GM21360 (cell line): Measurements from ENCODE around the gene PLPP7.
"Not testable (repeated sequence)": the region's sequence is repeated elsewhere in the genome, so short reads cannot be mapped to it uniquely, and the experiment has no call there.

ENCODE experiments used
- ATAC-seq: cut with Tn5 transposase; IDR thresholded peaks from one replicate; pipeline ENCODE4 v1.9.1; 2021; ENCODE audit warnings: mild to moderate bottlenecking, moderate library complexity; ENCODE audit not compliant: unreplicated experiment

PLPP7 gene

GRCh38 chr9:131324736-131325679 is 35.5 kb downstream of the PLPP7 start:
- no peak for ATAC-seq

GRCh38 chr9:131329241-131329641 is 39.7 kb downstream of the PLPP7 start:
- ATAC-seq = no peak

GRCh38 chr9:131330814-131331600 is 41.5 kb downstream of the PLPP7 start:
- ATAC-seq = no peak

GRCh38 chr9:131331996-131332395 is 42.5 kb downstream of the PLPP7 start:
- ATAC-seq = not testable (repeated sequence)

GRCh38 chr9:131333771-131334628 is 44.5 kb downstream of the PLPP7 start:
- no peak for ATAC-seq

GRCh38 chr9:131334629-131335367 is 45.3 kb downstream of the PLPP7 start:
- no peak for ATAC-seq

- ATAC-seq = no peak
Measured at GRCh38 chr9:131335368-131335755, 45.8 kb downstream of the PLPP7 start.

GRCh38 chr9:131337131-131337848 is 47.8 kb downstream of the PLPP7 start:
- ATAC-seq = no peak

GRCh38 chr9:131339212-131339611 is 49.7 kb downstream of the PLPP7 start:
- ATAC-seq = not testable (repeated sequence)

GRCh38 chr9:131344931-131345535 is 55.5 kb downstream of the PLPP7 start:
- not testable (repeated sequence) for ATAC-seq

- no peak for ATAC-seq
Measured at GRCh38 chr9:131346559-131346958, 57.0 kb downstream of the PLPP7 start.

- no peak for ATAC-seq
Measured at GRCh38 chr9:131347376-131348020, 58.0 kb downstream of the PLPP7 start.

GRCh38 chr9:131348631-131349521 is 59.4 kb downstream of the PLPP7 start:
- ATAC-seq = no peak

- no peak for ATAC-seq
Measured at GRCh38 chr9:131349522-131349880, 60.0 kb downstream of the PLPP7 start.

GRCh38 chr9:131349881-131350563 is 60.5 kb downstream of the PLPP7 start:
- ATAC-seq = no peak

- not testable (repeated sequence) for ATAC-seq
Measured at GRCh38 chr9:131356479-131356878, 67.0 kb downstream of the PLPP7 start.

- ATAC-seq = no peak
Measured at GRCh38 chr9:131358556-131358955, 69.0 kb downstream of the PLPP7 start.
